A549 treated with Hydrocortisone at 1 μM for 4 hours (cell line): ENCODE results near the gene F8A1. TPM values are rescaled to one million over a fixed set of nuclear protein-coding genes. Genes with fewer than 3 reads are reported as not detected.

Experiments used
- total RNA-seq: library from RNA; stranded (reverse); fragments of 200-300 nt; extraction: Qiagen RNA extraction; gene quantifications from 5 replicates; pipeline ENCODE4 v1.2.3, GENCODE V29; 2022

Gene F8A1
- 58.8 to 96.9 TPM (median 89.7 TPM) in 5 replicates for total RNA-seq

DNA sequence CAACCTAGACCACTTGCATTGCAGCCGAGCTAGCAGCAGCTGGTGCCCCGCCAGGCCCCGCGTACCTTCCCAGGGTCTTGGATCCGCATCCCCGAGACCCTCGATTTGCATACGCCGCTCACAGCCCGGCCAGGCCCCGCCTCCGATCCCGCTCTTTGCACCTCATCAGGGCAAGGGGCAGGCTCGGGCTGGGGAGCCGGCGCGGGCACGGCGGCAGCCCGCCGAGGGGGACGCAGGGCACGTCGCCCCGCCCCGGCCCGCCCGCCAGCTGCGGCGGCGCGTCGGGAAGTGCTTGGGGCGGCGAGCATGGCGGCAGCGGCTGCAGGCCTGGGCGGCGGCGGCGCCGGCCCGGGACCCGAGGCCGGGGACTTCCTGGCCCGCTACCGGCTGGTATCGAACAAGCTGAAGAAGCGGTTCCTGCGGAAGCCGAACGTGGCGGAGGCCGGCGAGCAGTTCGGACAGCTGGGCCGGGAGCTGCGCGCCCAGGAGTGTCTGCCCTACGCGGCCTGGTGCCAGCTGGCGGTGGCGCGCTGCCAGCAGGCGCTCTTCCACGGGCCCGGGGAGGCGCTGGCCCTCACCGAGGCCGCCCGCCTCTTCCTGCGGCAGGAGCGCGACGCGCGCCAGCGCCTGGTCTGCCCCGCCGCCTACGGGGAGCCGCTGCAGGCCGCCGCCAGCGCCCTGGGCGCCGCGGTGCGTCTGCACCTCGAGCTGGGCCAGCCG is at the start of gene F8A1:
Gene F8A1, plus strand, starts transcription at position 287 of the 720 bp plus-strand sequence. Its CDS starts 20 bp downstream, at position 307.

Other genes starting within 250 kb of the F8A1 start
- not detected in 5 replicates for gene CTAG2, start 232.8 kb upstream of the F8A1 start, total RNA-seq
- gene GAB3, start 135.3 kb upstream of the F8A1 start, total RNA-seq: 0.45 to 0.93 TPM (median 0.82 TPM) in 5 replicates
- gene DKC1, start 123.5 kb upstream of the F8A1 start, total RNA-seq: 144 to 210 TPM (median 156 TPM) in 5 replicates
- 16.0 to 18.7 TPM (median 17.0 TPM) in 5 replicates for gene MPP1, start 80.9 kb upstream of the F8A1 start, total RNA-seq
- gene SMIM9, start 51.7 kb upstream of the F8A1 start, total RNA-seq: not detected in 5 replicates
- 3.6 to 4.8 TPM (median 4.5 TPM) in 5 replicates for gene F8, start 136.4 kb downstream of the F8A1 start, total RNA-seq
- gene FUNDC2, start 140.5 kb downstream of the F8A1 start, total RNA-seq: 94.5 to 121 TPM (median 117 TPM) in 5 replicates
- 14.1 to 18.3 TPM (median 16.6 TPM) in 5 replicates for gene CMC4, start 184.8 kb downstream of the F8A1 start, total RNA-seq
- gene MTCP1, start 184.8 kb downstream of the F8A1 start, total RNA-seq: 13.0 to 23.3 TPM (median 20.8 TPM) in 5 replicates
- gene BRCC3, start 185.2 kb downstream of the F8A1 start, total RNA-seq: 23.9 to 31.6 TPM (median 26.7 TPM) in 5 replicates